H1 (cell line): ENCODE data around the gene RILP. TPM values are rescaled to one million over a fixed set of nuclear protein-coding genes. Genes with fewer than 3 reads are reported as not detected.

Source experiments
- TCF12 ChIP-seq: IDR thresholded peaks from 2 replicates; pipeline ENCODE4 v1.6.1; 2011; ENCODE audit warnings: low read depth, mild to moderate bottlenecking, low read length
- YY1 ChIP-seq: IDR thresholded peaks from 2 replicates; pipeline ENCODE4 v1.6.1; 2011; ENCODE audit warnings: low read depth, mild to moderate bottlenecking, low read length
- ZNF274 ChIP-seq: IDR thresholded peaks from 2 replicates; pipeline ENCODE4 v1.7.0; 2012; ENCODE audit warnings: low read length, borderline replicate concordance; ENCODE audit errors: extremely low read depth
- polyA plus RNA-seq, 7 experiments: library from polyadenylated mRNA; depleted of rRNA in 3 of 7; stranded (reverse) in 5 of 7; unstranded in 2 of 7; fragments of >200 nt in 5 of 7; fragments of 200-250 nt in 2 of 7; gene quantifications; 1 replicate in 5 of 7; 2 replicates in 1 of 7; 4 replicates in 1 of 7; pipeline versions ENCODE4 v1.2.1 to v1.2.3, GENCODE V29; 2011 to 2013; ENCODE audit warnings: missing spikeins in 2 of 7, mixed read lengths in 2 of 7
- total RNA-seq: library from RNA; stranded (reverse); fragmentation: NEBNext Ultra II Directional; extraction: Animal tissue kit (Norgen Biotek cat#: 25700); gene quantifications from 2 replicates; pipeline ENCODE4 v1.2.1, GENCODE V29; 2021
- TF ChIP-seq, protein P1 (sequence below), 3 experiments: IDR thresholded peaks; 1 replicate in 2 of 3; 2 replicates in 1 of 3; pipeline versions ENCODE4 v1.5.1 to v1.6.1; 2011; ENCODE audit warnings: low read length in 3 of 3, mild to moderate bottlenecking in 3 of 3, inconsistent platforms in 2 of 3, low read depth in 1 of 3, moderate library complexity in 1 of 3; ENCODE audit not compliant: insufficient read depth in 1 of 3; ENCODE audit errors: control extremely low read depth in 1 of 3
- TF ChIP-seq, protein P2 (sequence below): fragments of 300-600 bp; sonication (generic); IDR thresholded peaks from 2 replicates; pipeline ENCODE4 v1.7.1; 2012; ENCODE audit warnings: low read length, moderate library complexity, mild to moderate bottlenecking, inconsistent platforms; ENCODE audit not compliant: insufficient replicate concordance

The RILP gene
- total and polyA plus RNA-seq, 2 of the 8 experiments (the other 6 are each of a cell fraction or from before 2014, with no cell fraction given) = 6.8 to 7.2 TPM

DNA sequence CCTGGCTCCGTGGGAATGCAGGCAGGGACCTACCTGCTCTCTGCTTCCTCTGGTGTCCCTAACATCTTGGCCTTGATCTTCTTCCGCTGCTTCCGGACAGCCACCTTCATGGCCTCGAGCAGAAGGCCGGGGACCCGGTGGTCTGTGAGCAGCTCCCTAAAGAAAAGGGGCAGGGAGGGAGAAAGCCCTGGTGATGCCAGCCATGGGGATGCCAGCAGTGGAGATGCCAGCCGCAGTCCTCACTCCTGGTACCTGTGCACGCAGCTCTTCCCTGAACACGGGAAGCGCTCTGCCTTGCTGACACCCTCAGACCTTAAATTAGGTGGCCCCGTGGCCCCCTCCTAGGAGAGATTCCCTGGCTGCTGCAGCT, 1.9 kb downstream of the RILP start (continued):
- TF ChIP-seq ZNF274 = no peak
- no peak for TF ChIP-seq TCF12
- TF ChIP-seq, protein P1, sequence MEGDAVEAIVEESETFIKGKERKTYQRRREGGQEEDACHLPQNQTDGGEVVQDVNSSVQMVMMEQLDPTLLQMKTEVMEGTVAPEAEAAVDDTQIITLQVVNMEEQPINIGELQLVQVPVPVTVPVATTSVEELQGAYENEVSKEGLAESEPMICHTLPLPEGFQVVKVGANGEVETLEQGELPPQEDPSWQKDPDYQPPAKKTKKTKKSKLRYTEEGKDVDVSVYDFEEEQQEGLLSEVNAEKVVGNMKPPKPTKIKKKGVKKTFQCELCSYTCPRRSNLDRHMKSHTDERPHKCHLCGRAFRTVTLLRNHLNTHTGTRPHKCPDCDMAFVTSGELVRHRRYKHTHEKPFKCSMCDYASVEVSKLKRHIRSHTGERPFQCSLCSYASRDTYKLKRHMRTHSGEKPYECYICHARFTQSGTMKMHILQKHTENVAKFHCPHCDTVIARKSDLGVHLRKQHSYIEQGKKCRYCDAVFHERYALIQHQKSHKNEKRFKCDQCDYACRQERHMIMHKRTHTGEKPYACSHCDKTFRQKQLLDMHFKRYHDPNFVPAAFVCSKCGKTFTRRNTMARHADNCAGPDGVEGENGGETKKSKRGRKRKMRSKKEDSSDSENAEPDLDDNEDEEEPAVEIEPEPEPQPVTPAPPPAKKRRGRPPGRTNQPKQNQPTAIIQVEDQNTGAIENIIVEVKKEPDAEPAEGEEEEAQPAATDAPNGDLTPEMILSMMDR (IDR thresholded peaks at IDR 0.05; ENCODE audit: control extremely low read depth in 1 of 3, insufficient read depth in 1 of 3, low read depth in 1 of 3, low read length in 3 of 3) = no peak
- TF ChIP-seq, protein P2, sequence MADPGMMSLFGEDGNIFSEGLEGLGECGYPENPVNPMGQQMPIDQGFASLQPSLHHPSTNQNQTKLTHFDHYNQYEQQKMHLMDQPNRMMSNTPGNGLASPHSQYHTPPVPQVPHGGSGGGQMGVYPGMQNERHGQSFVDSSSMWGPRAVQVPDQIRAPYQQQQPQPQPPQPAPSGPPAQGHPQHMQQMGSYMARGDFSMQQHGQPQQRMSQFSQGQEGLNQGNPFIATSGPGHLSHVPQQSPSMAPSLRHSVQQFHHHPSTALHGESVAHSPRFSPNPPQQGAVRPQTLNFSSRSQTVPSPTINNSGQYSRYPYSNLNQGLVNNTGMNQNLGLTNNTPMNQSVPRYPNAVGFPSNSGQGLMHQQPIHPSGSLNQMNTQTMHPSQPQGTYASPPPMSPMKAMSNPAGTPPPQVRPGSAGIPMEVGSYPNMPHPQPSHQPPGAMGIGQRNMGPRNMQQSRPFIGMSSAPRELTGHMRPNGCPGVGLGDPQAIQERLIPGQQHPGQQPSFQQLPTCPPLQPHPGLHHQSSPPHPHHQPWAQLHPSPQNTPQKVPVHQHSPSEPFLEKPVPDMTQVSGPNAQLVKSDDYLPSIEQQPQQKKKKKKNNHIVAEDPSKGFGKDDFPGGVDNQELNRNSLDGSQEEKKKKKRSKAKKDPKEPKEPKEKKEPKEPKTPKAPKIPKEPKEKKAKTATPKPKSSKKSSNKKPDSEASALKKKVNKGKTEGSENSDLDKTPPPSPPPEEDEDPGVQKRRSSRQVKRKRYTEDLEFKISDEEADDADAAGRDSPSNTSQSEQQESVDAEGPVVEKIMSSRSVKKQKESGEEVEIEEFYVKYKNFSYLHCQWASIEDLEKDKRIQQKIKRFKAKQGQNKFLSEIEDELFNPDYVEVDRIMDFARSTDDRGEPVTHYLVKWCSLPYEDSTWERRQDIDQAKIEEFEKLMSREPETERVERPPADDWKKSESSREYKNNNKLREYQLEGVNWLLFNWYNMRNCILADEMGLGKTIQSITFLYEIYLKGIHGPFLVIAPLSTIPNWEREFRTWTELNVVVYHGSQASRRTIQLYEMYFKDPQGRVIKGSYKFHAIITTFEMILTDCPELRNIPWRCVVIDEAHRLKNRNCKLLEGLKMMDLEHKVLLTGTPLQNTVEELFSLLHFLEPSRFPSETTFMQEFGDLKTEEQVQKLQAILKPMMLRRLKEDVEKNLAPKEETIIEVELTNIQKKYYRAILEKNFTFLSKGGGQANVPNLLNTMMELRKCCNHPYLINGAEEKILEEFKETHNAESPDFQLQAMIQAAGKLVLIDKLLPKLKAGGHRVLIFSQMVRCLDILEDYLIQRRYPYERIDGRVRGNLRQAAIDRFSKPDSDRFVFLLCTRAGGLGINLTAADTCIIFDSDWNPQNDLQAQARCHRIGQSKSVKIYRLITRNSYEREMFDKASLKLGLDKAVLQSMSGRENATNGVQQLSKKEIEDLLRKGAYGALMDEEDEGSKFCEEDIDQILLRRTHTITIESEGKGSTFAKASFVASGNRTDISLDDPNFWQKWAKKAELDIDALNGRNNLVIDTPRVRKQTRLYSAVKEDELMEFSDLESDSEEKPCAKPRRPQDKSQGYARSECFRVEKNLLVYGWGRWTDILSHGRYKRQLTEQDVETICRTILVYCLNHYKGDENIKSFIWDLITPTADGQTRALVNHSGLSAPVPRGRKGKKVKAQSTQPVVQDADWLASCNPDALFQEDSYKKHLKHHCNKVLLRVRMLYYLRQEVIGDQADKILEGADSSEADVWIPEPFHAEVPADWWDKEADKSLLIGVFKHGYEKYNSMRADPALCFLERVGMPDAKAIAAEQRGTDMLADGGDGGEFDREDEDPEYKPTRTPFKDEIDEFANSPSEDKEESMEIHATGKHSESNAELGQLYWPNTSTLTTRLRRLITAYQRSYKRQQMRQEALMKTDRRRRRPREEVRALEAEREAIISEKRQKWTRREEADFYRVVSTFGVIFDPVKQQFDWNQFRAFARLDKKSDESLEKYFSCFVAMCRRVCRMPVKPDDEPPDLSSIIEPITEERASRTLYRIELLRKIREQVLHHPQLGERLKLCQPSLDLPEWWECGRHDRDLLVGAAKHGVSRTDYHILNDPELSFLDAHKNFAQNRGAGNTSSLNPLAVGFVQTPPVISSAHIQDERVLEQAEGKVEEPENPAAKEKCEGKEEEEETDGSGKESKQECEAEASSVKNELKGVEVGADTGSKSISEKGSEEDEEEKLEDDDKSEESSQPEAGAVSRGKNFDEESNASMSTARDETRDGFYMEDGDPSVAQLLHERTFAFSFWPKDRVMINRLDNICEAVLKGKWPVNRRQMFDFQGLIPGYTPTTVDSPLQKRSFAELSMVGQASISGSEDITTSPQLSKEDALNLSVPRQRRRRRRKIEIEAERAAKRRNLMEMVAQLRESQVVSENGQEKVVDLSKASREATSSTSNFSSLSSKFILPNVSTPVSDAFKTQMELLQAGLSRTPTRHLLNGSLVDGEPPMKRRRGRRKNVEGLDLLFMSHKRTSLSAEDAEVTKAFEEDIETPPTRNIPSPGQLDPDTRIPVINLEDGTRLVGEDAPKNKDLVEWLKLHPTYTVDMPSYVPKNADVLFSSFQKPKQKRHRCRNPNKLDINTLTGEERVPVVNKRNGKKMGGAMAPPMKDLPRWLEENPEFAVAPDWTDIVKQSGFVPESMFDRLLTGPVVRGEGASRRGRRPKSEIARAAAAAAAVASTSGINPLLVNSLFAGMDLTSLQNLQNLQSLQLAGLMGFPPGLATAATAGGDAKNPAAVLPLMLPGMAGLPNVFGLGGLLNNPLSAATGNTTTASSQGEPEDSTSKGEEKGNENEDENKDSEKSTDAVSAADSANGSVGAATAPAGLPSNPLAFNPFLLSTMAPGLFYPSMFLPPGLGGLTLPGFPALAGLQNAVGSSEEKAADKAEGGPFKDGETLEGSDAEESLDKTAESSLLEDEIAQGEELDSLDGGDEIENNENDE = no peak
- no peak for TF ChIP-seq YY1
